Measurements from ENCODE around the gene KCNN3.

- no peak for TF ChIP-seq POLR2A (IDR thresholded peaks at IDR 0.05)
- TF ChIP-seq, protein P1, sequence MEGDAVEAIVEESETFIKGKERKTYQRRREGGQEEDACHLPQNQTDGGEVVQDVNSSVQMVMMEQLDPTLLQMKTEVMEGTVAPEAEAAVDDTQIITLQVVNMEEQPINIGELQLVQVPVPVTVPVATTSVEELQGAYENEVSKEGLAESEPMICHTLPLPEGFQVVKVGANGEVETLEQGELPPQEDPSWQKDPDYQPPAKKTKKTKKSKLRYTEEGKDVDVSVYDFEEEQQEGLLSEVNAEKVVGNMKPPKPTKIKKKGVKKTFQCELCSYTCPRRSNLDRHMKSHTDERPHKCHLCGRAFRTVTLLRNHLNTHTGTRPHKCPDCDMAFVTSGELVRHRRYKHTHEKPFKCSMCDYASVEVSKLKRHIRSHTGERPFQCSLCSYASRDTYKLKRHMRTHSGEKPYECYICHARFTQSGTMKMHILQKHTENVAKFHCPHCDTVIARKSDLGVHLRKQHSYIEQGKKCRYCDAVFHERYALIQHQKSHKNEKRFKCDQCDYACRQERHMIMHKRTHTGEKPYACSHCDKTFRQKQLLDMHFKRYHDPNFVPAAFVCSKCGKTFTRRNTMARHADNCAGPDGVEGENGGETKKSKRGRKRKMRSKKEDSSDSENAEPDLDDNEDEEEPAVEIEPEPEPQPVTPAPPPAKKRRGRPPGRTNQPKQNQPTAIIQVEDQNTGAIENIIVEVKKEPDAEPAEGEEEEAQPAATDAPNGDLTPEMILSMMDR (IDR thresholded peaks at IDR 0.05) = no peak
- no peak for TF ChIP-seq EP300 (IDR thresholded peaks at IDR 0.05)
- no peak for TF ChIP-seq POLR2AphosphoS5 (IDR thresholded peaks at IDR 0.05)
These were observed 47.4 kb downstream of the KCNN3 start for GRCh38 chr1:154822717-154823116.
